ENCODE results near the gene MTUS2. TPM values are rescaled to one million over a fixed set of nuclear protein-coding genes. Genes with fewer than 3 reads are reported as not detected.

The MTUS2 gene
- total and polyA plus RNA-seq, 9 of the 15 experiments (the other 6 are each of a cell fraction or from before 2014, with no cell fraction given), result 0.01 to 0.28 (median 0.06) TPM; not detected in 1

DNA sequence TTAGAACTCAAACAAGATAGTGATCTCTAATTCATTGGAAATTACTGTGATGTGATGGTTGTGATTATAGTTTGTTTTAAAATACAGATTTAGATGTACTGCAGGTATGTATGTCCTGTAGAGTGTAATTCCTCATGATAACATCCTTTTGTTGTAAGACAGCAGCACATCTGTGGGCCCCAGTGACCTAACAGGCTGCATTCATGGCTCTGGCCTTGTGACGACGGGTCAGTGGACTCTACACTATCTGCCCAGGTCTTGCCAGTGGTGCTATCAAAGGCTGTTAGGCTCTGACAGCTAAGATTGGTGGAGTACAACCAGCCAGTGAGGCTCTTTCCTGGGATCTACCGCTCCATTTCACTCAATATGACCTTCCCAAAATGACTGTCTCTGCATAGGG is 158.4 kb downstream of the MTUS2 start:
- no peaks in the 10 kb centered on the region for H3K9me1 ChIP-seq (ENCODE audit: control insufficient read depth, insufficient read depth, low read length)
- H3K79me2 ChIP-seq (ENCODE audit: control insufficient read depth, insufficient read depth, low read length), result no peaks in the 10 kb centered on the region
- H3K27me3 ChIP-seq (ENCODE audit: control insufficient read depth in 2 of 2, insufficient read depth in 2 of 2, low read length in 2 of 2), result no peaks in the 10 kb centered on the region
- H2AFZ ChIP-seq (ENCODE audit: low read depth, low read length), result no peak overlapping the region
- no peaks in the 10 kb centered on the region for H3K4me1 ChIP-seq (replicated peaks in 1 of 2; ENCODE audit: control insufficient read depth in 2 of 2, insufficient read depth in 2 of 2, low read length in 2 of 2)
- ATAC-seq (no peak), FAIRE-seq (no peak), DNase-seq (ENCODE audit: extremely low read depth in 1 of 4, low spot score in 3 of 4) (no peak)
- no peak overlapping the region for H3K9ac ChIP-seq (ENCODE audit: insufficient read depth in 1 of 2, low read depth in 2 of 2, low read length in 2 of 2)
- H3K36me3 ChIP-seq (ENCODE audit: control insufficient read depth, insufficient read depth, low read length), result no peaks in the 10 kb centered on the region
- H3K27ac ChIP-seq (ENCODE audit: extremely low read depth, low read depth, low read length), result no peak overlapping the region
- no peak overlapping the region for H3K4me3 ChIP-seq
- ChIA-PET POLR2A (no interaction called here), CTCF (ENCODE audit: low intra/inter-chr PET ratio) (no interaction called here)
- WGBS (ENCODE audit: insufficient coverage, low coverage, missing lambda C conversion rate), result 0% methylated on average over 3 of the region's 3 CpGs
- no peaks in the 10 kb centered on the region for H4K20me1 ChIP-seq (replicated peaks; ENCODE audit: control insufficient read depth, insufficient read depth, low read length)
- in situ Hi-C loops (cut with MboI), result no loop called here
- H3K4me2 ChIP-seq (ENCODE audit: insufficient read depth, low read length), result no peak overlapping the region
- no peaks in the 10 kb centered on the region for H3K9me3 ChIP-seq (replicated peaks; ENCODE audit: control insufficient read depth, insufficient read depth, low read depth, low read length)
- intact Hi-C loops (cut with micrococcal nuclease), result no loop called here
- no TSS peak for BruUV-seq (replicated peaks)
- TF ChIP-seq, protein P1, sequence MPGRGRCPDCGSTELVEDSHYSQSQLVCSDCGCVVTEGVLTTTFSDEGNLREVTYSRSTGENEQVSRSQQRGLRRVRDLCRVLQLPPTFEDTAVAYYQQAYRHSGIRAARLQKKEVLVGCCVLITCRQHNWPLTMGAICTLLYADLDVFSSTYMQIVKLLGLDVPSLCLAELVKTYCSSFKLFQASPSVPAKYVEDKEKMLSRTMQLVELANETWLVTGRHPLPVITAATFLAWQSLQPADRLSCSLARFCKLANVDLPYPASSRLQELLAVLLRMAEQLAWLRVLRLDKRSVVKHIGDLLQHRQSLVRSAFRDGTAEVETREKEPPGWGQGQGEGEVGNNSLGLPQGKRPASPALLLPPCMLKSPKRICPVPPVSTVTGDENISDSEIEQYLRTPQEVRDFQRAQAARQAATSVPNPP (IDR thresholded peaks at IDR 0.05; ENCODE audit: borderline replicate concordance, insufficient read depth, insufficient read length), result no peak
- TF ChIP-seq ASH1L (IDR thresholded peaks at IDR 0.05; ENCODE audit: borderline replicate concordance, low read depth, partially characterized antibody) (no peak), JUNB (CRISPR knock-in tag; conservative IDR thresholded peaks at IDR 0.05) (no peak), HMG20B (CRISPR knock-in tag; IDR thresholded peaks at IDR 0.05) (no peak), ZNF274 (IDR thresholded peaks at IDR 0.05; ENCODE audit: borderline replicate concordance, low read depth, low read length) (no peak), FOXA1 (IDR thresholded peaks at IDR 0.05; ENCODE audit: borderline replicate concordance) (no peak), SMARCA4 (IDR thresholded peaks at IDR 0.05) (no peak), CCAR2 (IDR thresholded peaks at IDR 0.05; ENCODE audit: low read depth, low read length) (no peak), HOXB6 (CRISPR knock-in tag; IDR thresholded peaks at IDR 0.05; ENCODE audit: borderline replicate concordance) (no peak), MCM3 (IDR thresholded peaks at IDR 0.05) (no peak), ZNF668 (CRISPR knock-in tag; IDR thresholded peaks at IDR 0.05) (no peak), KLF1 (tag; IDR thresholded peaks at IDR 0.05) (no peak), TAF7 (tag; IDR thresholded peaks at IDR 0.05) (no peak)
- TF ChIP-seq, protein P2, sequence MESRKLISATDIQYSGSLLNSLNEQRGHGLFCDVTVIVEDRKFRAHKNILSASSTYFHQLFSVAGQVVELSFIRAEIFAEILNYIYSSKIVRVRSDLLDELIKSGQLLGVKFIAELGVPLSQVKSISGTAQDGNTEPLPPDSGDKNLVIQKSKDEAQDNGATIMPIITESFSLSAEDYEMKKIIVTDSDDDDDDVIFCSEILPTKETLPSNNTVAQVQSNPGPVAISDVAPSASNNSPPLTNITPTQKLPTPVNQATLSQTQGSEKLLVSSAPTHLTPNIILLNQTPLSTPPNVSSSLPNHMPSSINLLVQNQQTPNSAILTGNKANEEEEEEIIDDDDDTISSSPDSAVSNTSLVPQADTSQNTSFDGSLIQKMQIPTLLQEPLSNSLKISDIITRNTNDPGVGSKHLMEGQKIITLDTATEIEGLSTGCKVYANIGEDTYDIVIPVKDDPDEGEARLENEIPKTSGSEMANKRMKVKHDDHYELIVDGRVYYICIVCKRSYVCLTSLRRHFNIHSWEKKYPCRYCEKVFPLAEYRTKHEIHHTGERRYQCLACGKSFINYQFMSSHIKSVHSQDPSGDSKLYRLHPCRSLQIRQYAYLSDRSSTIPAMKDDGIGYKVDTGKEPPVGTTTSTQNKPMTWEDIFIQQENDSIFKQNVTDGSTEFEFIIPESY (CRISPR knock-in tag; IDR thresholded peaks at IDR 0.05), result no peak
- TF ChIP-seq, protein P3, sequence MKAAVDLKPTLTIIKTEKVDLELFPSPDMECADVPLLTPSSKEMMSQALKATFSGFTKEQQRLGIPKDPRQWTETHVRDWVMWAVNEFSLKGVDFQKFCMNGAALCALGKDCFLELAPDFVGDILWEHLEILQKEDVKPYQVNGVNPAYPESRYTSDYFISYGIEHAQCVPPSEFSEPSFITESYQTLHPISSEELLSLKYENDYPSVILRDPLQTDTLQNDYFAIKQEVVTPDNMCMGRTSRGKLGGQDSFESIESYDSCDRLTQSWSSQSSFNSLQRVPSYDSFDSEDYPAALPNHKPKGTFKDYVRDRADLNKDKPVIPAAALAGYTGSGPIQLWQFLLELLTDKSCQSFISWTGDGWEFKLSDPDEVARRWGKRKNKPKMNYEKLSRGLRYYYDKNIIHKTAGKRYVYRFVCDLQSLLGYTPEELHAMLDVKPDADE (conservative IDR thresholded peaks at IDR 0.05; ENCODE audit: control insufficient read depth, low read depth, low read length), result no peak
- TF ChIP-seq, protein P4, sequence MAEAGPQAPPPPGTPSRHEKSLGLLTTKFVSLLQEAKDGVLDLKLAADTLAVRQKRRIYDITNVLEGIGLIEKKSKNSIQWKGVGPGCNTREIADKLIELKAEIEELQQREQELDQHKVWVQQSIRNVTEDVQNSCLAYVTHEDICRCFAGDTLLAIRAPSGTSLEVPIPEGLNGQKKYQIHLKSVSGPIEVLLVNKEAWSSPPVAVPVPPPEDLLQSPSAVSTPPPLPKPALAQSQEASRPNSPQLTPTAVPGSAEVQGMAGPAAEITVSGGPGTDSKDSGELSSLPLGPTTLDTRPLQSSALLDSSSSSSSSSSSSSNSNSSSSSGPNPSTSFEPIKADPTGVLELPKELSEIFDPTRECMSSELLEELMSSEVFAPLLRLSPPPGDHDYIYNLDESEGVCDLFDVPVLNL (CRISPR knock-in tag; IDR thresholded peaks at IDR 0.05; ENCODE audit: low read depth), result no peak
- TF ChIP-seq, protein P5, sequence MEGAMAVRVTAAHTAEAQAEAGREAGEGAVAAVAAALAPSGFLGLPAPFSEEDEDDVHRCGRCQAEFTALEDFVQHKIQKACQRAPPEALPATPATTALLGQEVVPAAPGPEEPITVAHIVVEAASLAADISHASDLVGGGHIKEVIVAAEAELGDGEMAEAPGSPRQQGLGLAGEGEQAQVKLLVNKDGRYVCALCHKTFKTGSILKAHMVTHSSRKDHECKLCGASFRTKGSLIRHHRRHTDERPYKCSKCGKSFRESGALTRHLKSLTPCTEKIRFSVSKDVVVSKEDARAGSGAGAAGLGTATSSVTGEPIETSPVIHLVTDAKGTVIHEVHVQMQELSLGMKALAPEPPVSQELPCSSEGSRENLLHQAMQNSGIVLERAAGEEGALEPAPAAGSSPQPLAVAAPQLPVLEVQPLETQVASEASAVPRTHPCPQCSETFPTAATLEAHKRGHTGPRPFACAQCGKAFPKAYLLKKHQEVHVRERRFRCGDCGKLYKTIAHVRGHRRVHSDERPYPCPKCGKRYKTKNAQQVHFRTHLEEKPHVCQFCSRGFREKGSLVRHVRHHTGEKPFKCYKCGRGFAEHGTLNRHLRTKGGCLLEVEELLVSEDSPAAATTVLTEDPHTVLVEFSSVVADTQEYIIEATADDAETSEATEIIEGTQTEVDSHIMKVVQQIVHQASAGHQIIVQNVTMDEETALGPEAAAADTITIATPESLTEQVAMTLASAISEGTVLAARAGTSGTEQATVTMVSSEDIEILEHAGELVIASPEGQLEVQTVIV (CRISPR knock-in tag; IDR thresholded peaks at IDR 0.05; ENCODE audit: borderline replicate concordance), result no peak

Data from K562 (cell line).